ENCODE results near the gene GTPBP1. TPM values are rescaled to one million over a fixed set of nuclear protein-coding genes. Genes with fewer than 3 reads are reported as not detected.
A peak's percentile ranks its signal among the peaks of the same experiment; 100 is the strongest.

The GTPBP1 gene
- total and polyA plus RNA-seq, 12 donors = 13.5 to 53.2 (median 33.8) TPM

GRCh38 chr22:38761202-38762162 lies 55.7 kb downstream of the GTPBP1 start:
- Histone ChIP-seq H3K27me3 (peaks cover 0 to 4% (median 0%) of the 10 kb centered on the region in 7 donors), H3K4me3 (no peak overlapping the region), H3K9me3 (no peaks in the 10 kb centered on the region), H3K36me3 (no peaks in the 10 kb centered on the region), H3K4me1 (peaks cover 2 to 18% (median 4%) of the 10 kb centered on the region in 9 donors), H3K27ac (no peak overlapping the region)
- TF ChIP-seq, protein P1, sequence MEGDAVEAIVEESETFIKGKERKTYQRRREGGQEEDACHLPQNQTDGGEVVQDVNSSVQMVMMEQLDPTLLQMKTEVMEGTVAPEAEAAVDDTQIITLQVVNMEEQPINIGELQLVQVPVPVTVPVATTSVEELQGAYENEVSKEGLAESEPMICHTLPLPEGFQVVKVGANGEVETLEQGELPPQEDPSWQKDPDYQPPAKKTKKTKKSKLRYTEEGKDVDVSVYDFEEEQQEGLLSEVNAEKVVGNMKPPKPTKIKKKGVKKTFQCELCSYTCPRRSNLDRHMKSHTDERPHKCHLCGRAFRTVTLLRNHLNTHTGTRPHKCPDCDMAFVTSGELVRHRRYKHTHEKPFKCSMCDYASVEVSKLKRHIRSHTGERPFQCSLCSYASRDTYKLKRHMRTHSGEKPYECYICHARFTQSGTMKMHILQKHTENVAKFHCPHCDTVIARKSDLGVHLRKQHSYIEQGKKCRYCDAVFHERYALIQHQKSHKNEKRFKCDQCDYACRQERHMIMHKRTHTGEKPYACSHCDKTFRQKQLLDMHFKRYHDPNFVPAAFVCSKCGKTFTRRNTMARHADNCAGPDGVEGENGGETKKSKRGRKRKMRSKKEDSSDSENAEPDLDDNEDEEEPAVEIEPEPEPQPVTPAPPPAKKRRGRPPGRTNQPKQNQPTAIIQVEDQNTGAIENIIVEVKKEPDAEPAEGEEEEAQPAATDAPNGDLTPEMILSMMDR (IDR thresholded peaks at IDR 0.05) = no peak
- intact Hi-C loops (cut with DNase I) = loop anchor here in 4 of 10 donors (10.0 kb wide), 2 partner anchors 243 to 363 kb away; no protein-coding TSS in a partner anchor
- ATAC-seq (no peak), DNase-seq (no peak)
- 72% methylated on average over 20 of the region's 20 CpGs for WGBS, 2 donors

DNA sequence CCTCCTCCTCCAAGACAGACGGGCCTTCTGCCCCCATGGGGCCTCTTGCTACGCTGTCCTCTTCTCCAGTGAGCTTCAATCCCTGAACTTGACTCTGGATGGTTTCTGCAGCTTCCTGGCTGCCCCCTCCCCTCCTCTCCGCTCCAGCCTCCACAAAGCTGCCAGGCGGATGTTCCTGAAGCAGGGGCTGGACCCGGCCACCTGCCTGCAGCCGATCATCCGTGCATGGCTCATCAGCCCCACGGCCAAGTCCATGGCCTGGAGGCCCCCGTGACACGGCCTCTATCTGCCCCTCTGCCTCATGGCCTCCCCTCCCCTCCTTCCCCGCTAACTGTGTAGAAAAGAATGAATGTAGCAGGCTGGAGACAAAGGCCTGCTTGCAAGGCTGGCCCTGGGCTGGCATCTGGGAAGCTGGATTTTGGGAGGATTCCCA lies 56.8 kb downstream of the GTPBP1 start:
- TF ChIP-seq, protein P1 (IDR thresholded peaks at IDR 0.05) = no peak
- no peaks in the 10 kb centered on the region for H3K36me3 ChIP-seq
- no peak overlapping the region for H3K27ac ChIP-seq
- H3K4me1 ChIP-seq = peaks cover 0 to 7% (median 0%) of the 10 kb centered on the region in 9 donors
- DNase-seq = no peak
- H3K4me3 ChIP-seq = no peak overlapping the region
- intact Hi-C loops (cut with DNase I) = loop anchor here in 4 of 10 donors (10.0 kb wide), 2 partner anchors 242 to 362 kb away; no protein-coding TSS in a partner anchor
- no peak for ATAC-seq
- H3K27me3 ChIP-seq = peaks cover 0 to 7% (median 0%) of the 10 kb centered on the region in 7 donors
- H3K9me3 ChIP-seq = no peaks in the 10 kb centered on the region
- 71% methylated on average over 11 of the region's 11 CpGs for WGBS, 2 donors

GRCh38 chr22:38766076-38766777 lies 60.5 kb downstream of the GTPBP1 start:
- WGBS, 2 donors = 45 to 47% methylated on average over 14 of the region's 14 CpGs
- Histone ChIP-seq H3K27ac (no peak overlapping the region), H3K27me3 (peaks cover 0 to 7% (median 0%) of the 10 kb centered on the region in 7 donors), H3K4me1 (peaks cover 0 to 4% (median 0%) of the 10 kb centered on the region in 9 donors), H3K9me3 (no peaks in the 10 kb centered on the region), H3K36me3 (no peaks in the 10 kb centered on the region), H3K4me3 (no peak overlapping the region)
- peak in 3 of 8 donors; percentile 18 to 52 (median 37) for ATAC-seq
- intact Hi-C loops (cut with DNase I) = loop anchor here in 8 of 10 donors (5.0 to 10.0 kb wide), 7 partner anchors 76 to 361 kb away; partner anchors contain the start of gene NPTXR (in 2 of the 8)
- peak in 1 of 2 donors; percentile 41 for DNase-seq
- TF ChIP-seq, protein P1 (IDR thresholded peaks at IDR 0.05) = peak; percentile 28 to 74 (median 64)

DNA sequence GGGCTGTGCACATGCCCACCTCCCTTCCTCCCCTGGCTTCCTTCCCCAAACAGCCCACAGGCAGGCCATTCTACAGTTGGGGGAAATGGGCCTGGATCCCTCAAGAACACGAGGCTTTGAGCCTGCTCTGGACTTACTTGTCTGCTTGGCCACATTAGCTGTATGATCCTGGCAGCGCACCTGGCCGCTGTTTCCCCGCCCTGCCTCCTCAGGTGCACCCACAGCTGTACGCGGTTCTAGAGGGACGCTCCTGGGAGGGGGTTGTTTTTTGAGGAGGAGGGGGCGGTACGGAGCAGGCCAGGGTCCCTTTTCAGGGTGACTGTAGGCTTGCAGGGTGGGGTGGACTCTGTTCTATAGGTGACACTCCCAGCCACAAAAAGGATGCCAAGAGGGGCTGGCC lies 61.6 kb downstream of the GTPBP1 start:
- Histone ChIP-seq H3K4me1 (peaks cover 0 to 4% (median 0%) of the 10 kb centered on the region in 9 donors), H3K36me3 (no peaks in the 10 kb centered on the region), H3K27me3 (peaks cover 0 to 7% (median 0%) of the 10 kb centered on the region in 7 donors), H3K4me3 (no peak overlapping the region), H3K27ac (no peak overlapping the region), H3K9me3 (no peaks in the 10 kb centered on the region)
- TF ChIP-seq, protein P1 (IDR thresholded peaks at IDR 0.05) = no peak
- 87% methylated on average over 9 of the region's 9 CpGs for WGBS, 2 donors
- intact Hi-C loops (cut with DNase I) = loop anchor here in 8 of 10 donors (5.0 to 10.0 kb wide), 7 partner anchors 75 to 360 kb away; partner anchors contain the start of gene NPTXR (in 2 of the 8)
- no peak for DNase-seq
- ATAC-seq = no peak
